A204.1 (cell line): ENCODE measurements around the gene TUSC2.
"Not testable (repeated sequence)": the region's sequence is repeated elsewhere in the genome, so short reads cannot be mapped to it uniquely, and the experiment has no call there.

ENCODE experiments used
- FAIRE-seq: peaks from 2 replicates; lab custom pipeline; 2012; peaks lifted over from hg19 to GRCh38; lab: Jason Lieb, UNC

Gene TUSC2

GRCh38 chr3:50317300-50317699 lies 10.7 kb downstream of the TUSC2 start:
- no peak for FAIRE-seq

GRCh38 chr3:50316657-50317242 lies 11.3 kb downstream of the TUSC2 start:
- FAIRE-seq: no peak

- FAIRE-seq: no peak
These were observed 13.2 kb downstream of the TUSC2 start for GRCh38 chr3:50314816-50315215.

DNA sequence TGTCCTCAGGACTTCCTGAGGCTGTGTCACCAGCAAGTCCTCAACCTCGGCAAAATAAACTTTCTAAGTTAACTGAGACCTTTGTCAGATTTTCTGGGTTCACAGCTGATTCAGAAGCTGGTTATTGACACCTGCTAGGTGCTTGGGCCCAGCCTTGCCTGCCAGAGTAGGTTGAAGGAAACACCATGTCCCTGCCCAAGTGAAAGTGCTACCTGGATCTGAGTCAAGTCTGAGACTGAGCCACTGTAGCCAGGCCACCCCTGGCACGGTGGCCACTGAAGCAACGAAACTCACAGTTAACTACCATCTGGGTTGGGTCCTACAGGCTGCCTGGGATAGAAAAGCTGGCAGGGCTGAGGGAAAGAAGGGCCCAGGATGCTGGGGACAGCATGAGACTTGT lies 13.7 kb downstream of the TUSC2 start:
- no peak for FAIRE-seq

DNA sequence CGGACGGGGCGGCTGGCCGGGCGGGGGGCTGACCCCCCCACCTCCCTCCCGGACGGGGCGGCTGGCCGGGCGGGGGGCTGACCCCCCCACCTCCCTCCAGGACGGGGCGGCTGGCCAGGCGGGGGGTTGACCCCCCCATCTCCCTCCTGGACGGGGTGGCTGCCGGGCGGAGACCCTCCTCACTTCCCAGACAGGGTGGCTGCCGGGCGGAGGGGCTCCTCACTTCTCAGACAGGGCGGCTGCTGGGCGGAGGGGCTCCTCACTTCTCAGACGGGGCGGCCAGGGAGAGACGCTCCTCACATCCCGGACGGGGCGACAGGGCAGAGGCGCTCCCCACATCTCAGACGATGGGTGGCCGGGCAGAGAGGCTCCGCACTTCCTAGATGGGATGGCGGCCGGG lies 16.0 kb downstream of the TUSC2 start:
- FAIRE-seq: not testable (repeated sequence)

- FAIRE-seq: no peak
These were observed 23.4 kb downstream of the TUSC2 start for GRCh38 chr3:50304601-50305000.

GRCh38 chr3:50303013-50303815 lies 24.8 kb downstream of the TUSC2 start, which contains the start of gene HYAL1:
TSS of gene HYAL1 (minus strand) at chr3:50303574. CDS start at chr3:50302956, 618 bp downstream.
- FAIRE-seq: no peak

- no peak for FAIRE-seq
These were observed 25.7 kb downstream of the TUSC2 start for GRCh38 chr3:50302095-50303012.

DNA sequence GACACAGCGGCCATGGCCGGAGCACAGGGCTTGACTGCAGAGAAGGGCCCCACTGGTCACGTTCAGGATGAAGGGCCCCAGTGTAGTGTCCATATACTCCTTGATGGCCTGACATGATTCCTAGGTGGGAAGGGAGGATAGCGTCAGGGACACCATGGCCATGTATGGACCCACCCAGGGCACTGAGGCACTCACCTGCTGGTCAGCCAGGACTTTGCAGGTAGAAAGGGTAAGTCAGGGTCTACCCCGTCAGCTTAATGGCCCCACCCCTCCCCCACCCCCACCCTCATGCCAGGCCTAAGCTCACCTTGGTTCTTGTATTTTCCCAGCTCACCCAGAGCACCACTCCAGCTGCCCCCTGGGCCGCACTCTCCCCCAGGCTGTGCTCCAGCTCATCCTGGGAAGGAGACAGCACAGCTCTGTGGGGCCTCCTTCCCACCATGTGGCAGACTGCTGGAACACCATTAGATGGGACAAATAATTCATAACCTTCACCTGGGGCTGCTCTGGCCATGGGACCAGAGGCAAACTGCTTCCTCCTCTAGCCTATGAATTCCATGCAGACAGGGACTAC lies 27.3 kb downstream of the TUSC2 start:
- no peak for FAIRE-seq

- FAIRE-seq: no peak
These were observed 27.9 kb downstream of the TUSC2 start for GRCh38 chr3:50299929-50300680.

DNA sequence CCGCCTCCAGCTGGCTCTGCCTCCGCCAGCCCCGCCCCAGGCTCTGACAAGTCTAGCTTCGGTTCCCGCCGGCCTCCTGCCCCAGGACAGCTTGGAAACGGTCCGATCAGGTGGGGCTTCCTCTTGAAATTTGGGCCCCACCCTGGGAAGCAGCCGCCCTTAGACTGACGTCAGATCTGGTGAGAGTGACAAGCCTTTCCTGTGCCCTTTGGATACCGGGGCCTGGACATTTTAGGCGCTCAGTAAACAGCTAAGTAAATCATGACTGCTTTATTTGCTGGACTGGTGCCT lies 28.4 kb downstream of the TUSC2 start:
- FAIRE-seq: no peak

DNA sequence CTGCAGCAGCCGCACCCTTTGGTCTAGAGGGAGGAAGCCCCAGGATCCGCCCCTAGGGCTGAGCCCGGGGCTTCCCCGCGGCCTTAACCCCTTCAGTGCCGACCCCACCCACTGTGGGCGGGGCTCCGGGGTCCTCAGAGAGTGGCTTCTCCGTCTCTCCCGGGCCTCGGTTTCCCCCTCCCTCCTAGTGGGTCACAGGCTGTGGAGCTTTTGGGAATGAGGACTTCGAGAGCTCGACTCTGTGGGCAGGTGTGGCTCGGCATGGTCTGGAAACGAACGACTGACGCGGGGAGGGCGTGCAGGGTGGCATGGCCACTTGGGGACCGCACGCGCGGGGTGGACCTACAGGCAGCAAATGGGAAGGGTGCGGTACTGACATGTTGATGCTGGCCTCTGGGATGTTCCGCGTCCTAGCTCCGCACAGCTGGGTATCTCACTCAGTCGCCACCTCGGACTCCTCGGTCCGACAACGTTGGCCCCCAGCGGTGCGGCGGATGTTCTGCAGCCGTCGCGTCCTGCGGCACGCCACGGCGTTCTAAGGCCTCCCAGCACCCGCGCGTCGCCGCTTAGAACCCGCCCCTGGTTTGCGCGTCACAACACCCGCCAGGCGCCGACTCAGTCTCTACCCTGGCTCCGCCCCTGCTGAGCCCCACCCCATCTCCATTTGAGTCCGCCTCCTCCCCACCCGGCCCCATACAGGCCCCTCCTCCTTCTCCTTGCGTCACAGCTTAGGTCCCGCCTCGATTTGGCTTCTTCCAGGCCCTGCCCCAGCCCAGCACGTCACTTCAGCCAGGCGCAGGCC lies 29.0 kb downstream of the TUSC2 start, which contains the start of the genes HYAL3 and NAA80:
Gene HYAL3, minus strand, starts transcription at position 570 of the 802 bp plus-strand sequence. CDS start 3,803 bp downstream, outside the sequence.
Gene NAA80, minus strand, starts transcription at position 570 of the 802 bp plus-strand sequence. CDS start 1,942 bp downstream, outside the sequence.
- FAIRE-seq: peak; percentile 99

- no peak for FAIRE-seq
These were observed 29.9 kb downstream of the TUSC2 start for GRCh38 chr3:50297896-50298725.

- no peak for FAIRE-seq
These were observed 30.6 kb downstream of the TUSC2 start for GRCh38 chr3:50297384-50297775.

GRCh38 chr3:50296721-50297383 lies 31.2 kb downstream of the TUSC2 start:
- FAIRE-seq: no peak

DNA sequence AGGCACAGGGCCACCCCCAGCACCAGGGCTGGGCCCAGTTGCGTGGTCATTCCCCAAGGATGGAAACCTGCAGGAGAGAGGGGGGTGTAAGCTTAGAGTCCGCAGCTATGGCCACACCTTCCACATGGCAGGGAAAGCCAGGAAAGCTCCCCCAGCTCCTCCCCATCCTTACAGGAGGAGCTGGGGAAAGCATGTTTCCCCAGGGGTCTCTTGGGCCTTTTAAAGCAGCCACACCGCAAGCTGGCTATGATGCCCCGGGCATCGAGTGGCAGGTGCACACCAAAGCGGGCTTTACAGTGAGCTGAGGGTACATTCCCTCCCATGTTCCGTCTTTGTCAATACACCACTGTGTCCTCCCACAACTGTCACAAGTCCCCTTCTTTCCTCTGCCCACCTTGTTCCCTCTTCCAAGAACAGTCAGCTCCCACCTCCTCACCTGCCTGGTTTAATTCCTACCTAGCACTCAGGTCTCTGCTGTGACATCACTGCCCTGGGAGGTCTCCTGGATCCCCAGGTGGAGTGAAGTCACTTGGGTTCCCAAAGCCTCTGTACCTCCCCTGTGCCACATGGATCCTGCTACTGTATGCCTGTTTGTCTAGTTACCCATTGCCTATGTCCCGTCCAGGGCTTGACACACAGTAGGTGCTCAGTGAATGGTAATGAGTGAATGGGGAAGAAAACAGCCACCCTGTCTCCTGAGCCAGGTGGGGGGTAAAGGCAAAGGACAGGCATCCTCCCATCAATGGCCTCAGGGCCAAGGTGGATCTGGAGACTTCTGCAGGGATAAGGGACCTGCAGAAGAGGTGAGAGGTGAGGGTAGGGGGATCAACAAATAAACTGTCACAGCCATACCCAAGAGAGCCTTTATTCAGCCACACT lies 32.2 kb downstream of the TUSC2 start:
- no peak for FAIRE-seq

GRCh38 chr3:50294492-50295403 lies 33.3 kb downstream of the TUSC2 start:
- no peak for FAIRE-seq
